Ramos (cell line): Measurements from ENCODE around the gene IFNA8.
"Not testable (repeated sequence)": the region's sequence is repeated elsewhere in the genome, so short reads cannot be mapped to it uniquely, and the experiment has no call there.

ENCODE experiments used
- in situ Hi-C: fragments of 300-500 bp; cut with MboI; formaldehyde crosslinking; loops from one replicate; pipeline ENCODE4 v1.14.3; 2022; ENCODE audit warnings: low sequenced_read_pairs; ENCODE audit not compliant: unreplicated experiment

IFNA8 gene

GRCh38 chr9:21415493-21416267, 6.8 kb downstream of the IFNA8 start:
- in situ Hi-C loops: no loop called here

- in situ Hi-C loops: no loop called here
Measured at GRCh38 chr9:21428235-21428634, 19.3 kb downstream of the IFNA8 start.

- in situ Hi-C loops: no loop called here
Measured at GRCh38 chr9:21429191-21429590, 20.3 kb downstream of the IFNA8 start.

GRCh38 chr9:21432672-21433425, 23.9 kb downstream of the IFNA8 start:
- in situ Hi-C loops: no loop called here

- in situ Hi-C loops: no loop called here
Measured at GRCh38 chr9:21434202-21435014, 25.5 kb downstream of the IFNA8 start.

GRCh38 chr9:21435015-21435383, 26.1 kb downstream of the IFNA8 start:
- in situ Hi-C loops: not testable (repeated sequence)

- in situ Hi-C loops: no loop called here
Measured at GRCh38 chr9:21440139-21440538, 31.2 kb downstream of the IFNA8 start, which contains the start of gene IFNA1. Gene IFNA1 (plus strand): TSS chr9:21440439. CDS start chr9:21440508, 69 bp downstream.

GRCh38 chr9:21443849-21444625, 35.1 kb downstream of the IFNA8 start:
- in situ Hi-C loops: no loop called here

GRCh38 chr9:21449312-21449711, 40.4 kb downstream of the IFNA8 start:
- in situ Hi-C loops: not testable (repeated sequence)

- in situ Hi-C loops: no loop called here
Measured at GRCh38 chr9:21450733-21451394, 41.9 kb downstream of the IFNA8 start.

GRCh38 chr9:21452681-21453080, 43.8 kb downstream of the IFNA8 start:
- in situ Hi-C loops: no loop called here

GRCh38 chr9:21454149-21454548, 45.2 kb downstream of the IFNA8 start:
- in situ Hi-C loops: no loop called here

- in situ Hi-C loops: no loop called here
Measured at GRCh38 chr9:21455320-21455719, 46.4 kb downstream of the IFNA8 start.
